ENCODE data around the gene NFIA. TPM values are rescaled to one million over a fixed set of nuclear protein-coding genes. Genes with fewer than 3 reads are reported as not detected.

The NFIA gene
- total RNA-seq, 1 experiment from 2014 or later = 0.47 TPM

DNA sequence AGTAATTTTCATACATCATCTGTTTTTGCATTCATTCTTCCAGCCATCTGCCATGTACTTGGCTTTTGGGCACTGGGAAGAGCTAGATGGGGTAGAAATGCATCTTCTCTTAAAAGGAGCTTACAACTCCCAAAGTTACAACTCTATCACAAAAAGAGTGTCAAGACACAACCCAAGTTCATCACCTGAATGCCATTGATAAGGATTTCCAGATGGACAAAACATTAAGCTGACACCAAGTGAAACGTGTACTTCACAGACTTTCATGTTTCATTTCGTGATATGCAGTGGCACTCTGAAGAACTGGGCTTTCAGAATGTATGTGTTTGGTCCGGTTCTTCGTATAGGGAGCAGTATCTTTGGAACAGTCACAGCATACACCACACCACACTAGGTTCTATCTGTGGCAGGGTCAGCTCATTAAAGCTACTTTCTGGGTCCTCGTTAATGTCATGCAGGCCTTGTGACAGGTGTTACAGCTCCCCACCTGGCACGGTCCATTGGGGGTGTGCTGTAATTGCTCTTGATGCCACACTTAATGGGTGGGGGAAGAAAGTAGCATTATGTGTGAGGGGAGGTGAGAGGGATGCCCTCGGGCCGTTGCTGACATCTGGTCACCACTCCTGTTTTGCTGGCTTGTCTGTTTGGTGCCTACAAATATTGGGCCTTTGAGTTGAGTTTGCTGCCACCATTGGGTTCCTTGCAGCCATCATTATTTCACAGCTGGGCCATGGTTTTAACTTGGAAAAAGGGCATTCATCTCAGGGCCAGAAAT, 164.9 kb downstream of the NFIA start:
- no peak for DNase-seq (ENCODE audit: low spot score)
- in situ Hi-C loops (cut with HindIII; ENCODE audit: low sequenced_read_pairs) = no loop called here

DNA sequence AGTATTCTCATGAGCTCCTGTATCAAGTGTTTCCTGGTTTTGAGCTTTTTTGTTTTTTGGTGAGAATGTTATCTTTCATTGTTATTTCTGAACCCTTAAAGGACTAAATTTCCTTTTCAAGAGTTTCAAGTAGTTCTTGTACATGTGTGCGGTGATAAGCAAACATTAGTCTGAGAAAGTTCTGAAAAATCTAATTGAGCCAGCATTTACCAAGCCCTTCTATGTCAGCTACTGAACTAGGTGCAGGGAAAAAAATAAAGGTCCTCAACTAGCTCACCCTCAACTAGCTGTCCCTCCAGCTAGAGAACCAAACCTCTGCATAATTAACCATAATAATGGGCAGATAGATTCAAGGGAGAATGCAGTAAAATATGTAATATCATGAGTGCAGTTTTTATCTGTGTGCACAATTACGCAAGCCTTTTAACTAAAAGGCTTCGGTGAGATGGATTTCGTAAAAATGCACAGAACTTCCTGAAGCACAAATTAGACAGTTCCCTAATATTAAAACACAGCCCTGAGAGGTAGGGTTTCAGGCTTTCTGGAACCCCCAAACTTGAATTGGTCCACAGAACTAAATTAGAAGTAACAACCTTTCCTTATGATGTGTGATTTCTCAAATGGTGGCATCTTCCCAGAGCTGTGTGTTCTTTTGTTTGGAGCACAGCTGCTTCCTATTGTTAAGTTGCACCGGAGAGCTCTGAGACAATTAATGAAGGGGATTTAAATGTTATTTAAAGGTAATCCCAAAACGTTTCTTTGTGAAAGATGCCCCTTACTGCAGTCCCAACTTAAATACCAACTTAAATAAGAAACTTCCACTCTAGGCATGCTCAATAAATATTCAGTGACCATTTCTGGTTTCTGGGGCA, 165.8 kb downstream of the NFIA start:
- in situ Hi-C loops (cut with HindIII; ENCODE audit: low sequenced_read_pairs) = no loop called here
- no peak for DNase-seq (ENCODE audit: low spot score)

DNA sequence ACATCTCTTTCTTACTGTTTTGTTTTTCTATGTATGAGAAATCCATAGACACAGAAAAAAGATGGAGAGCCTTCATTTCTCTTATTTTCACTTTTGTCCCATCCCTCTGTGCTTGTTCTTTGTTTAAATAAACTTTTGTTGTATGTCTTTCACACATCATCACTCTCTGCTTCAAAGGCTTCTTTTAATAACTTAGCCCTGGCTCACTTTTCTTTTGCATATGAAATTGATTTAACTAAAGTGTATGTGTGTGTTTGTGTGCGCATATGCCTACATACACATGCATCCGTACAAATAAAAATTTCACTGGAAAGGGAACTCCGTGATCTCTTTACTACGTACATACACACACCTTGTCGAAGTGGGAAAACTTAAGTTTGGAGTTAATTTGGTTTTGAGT, 168.6 kb downstream of the NFIA start:
- no peak for DNase-seq (ENCODE audit: low spot score)
- in situ Hi-C loops (cut with HindIII; ENCODE audit: low sequenced_read_pairs) = no loop called here

DNA sequence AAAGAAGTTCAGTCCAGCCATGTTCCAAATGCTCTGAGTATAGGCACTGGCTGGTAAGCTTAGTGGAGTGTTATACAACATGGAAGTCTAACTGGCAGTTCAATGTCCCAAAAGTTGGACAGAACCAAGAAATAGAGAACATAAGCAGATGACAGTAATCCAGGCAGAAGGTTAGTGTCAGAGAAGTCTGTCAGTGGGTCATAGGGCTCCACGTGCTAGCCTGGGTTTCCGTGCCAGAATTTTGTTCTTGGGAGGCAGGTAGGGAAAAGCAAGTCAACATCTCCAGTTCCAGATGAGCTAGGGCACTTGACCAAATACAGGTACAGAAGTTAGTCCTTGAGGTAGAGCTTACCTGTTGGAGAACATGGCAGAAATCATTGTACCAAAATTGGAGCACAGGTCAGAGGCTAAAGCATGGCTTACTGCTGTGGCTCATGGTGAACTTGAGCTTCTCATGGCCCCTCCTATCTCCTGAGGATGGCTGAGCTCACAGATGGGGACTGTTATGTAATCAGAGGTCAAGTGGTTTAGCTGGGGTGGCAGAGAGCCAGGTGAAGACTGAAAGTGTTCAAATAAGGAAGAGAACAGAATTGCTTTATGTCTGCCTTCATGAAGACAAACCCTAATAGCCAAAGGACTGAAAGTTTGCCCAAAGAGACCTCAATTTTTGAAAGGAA, 170.8 kb downstream of the NFIA start:
- peak; percentile 75 for DNase-seq (ENCODE audit: low spot score)
- in situ Hi-C loops (cut with HindIII; ENCODE audit: low sequenced_read_pairs) = no loop called here

DNA sequence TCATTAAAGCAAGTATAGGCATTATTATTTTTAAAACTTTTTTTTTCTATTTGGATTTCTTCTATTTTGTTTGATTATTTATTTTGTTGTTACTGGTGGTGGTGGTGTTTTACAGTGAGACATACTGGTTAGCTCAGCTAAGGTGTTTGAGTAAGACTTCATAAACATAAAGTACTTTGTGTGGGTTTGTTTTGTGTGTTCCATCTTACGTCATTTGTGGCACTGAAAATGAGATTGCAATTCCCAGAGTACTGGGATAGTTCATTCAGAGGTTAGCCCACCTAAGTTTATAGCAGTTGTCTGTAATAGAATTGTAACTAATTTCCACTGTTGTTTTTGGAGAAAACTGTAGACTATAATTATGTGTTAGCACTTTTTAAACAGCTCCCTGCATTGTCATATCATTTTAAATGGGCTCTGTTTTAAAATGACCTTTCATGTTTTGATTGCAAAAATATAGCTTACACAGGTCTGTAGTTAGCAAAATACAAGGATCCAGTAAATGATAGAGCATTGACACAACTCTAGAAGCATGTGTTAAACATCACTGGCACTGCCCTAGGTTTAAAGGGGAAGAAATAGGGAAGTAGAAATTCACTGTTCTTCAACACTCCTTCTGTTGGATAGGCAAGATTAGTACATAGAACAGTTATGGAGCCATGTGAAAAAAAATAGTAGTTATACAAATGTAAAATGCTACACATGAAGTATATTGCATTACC, 171.7 kb downstream of the NFIA start:
- in situ Hi-C loops (cut with HindIII; ENCODE audit: low sequenced_read_pairs) = no loop called here
- DNase-seq (ENCODE audit: low spot score) = no peak

DNA sequence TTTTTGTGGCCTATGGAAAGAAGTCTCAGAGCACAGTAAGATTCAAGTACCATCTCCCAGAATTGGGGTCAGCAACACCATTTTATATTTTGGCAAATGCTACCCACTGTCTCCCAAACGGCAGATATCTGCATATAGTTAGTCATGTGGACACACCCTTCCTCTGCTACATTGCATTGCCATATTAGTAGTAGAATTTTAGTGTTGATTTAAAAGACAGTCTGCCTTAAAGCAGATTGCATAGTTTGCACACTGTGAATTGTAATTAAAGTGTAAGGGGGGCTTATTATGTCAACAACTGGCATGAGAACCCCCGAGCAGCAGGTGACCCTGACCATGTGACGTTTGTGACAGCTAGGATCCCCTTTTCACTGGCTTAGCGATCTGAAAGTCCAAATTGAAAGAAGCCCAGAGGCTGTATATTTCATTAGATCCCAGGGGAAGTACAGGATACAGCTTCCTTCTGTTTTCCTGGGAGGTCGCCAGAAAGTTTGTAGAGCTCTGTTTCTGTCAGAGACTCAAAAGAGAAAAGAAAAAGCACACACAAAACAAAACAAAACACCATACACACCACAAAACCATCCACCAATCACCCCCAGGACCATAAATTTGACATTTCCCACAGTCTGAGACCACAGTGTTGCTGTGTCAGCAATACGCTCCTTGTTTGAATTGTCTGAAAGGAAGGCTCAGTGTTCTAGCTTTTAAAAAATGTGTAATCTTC, 172.4 kb downstream of the NFIA start:
- DNase-seq (ENCODE audit: low spot score) = peak; percentile 67
- in situ Hi-C loops (cut with HindIII; ENCODE audit: low sequenced_read_pairs) = no loop called here

DNA sequence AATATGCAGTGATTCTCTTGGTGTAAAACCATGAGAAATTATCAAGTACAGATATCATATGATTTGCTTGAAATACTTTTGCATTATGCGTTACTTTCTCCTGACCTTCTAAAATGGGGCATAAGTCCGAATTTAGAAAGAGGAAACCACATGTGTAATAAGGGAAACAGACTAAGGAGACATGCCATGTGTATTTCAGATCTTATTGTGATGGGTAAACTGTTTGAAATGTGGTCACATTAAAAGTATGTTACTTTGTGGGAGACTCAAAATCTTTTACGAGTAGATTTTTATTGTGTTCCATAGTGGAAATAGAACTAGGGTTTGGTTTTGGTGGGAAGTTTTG, 173.0 kb downstream of the NFIA start:
- no peak for DNase-seq (ENCODE audit: low spot score)
- in situ Hi-C loops (cut with HindIII; ENCODE audit: low sequenced_read_pairs) = no loop called here

DNA sequence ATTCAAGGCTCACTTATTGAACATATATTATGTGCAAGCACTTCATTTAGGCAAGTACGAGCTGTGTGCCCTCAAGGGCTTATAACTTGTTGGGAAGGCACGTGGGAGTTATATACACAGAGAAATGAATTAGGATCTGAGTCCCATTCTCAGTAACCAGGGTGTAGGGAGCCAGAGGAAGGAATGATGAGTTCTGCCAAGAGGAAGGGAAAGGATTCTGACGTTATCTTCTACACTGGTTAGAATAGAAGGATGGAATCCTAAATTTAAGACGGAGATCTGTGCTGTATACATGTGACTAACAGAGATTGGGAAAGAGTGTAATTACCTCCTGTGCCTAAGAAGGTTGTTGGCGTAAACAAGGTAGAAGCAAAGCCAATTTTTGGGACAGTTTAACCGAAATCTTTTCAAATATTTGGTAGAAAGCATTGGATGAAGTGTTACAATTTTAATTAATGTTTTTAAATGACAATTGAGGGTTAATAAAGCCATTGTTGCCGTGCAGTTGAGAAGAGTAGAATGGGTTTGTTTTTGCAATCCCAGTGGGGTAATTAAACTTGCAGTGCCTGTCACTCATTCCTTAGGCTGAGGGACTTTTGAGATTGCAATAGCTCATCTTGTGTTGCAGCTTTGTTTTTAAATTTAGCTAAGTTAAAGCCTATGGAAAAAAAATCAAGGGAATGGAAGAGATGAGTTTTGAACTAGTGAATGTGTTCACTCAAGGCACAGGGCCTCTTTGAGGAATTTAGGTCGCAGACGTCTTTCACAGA, 177.2 kb downstream of the NFIA start:
- DNase-seq (ENCODE audit: low spot score) = no peak
- in situ Hi-C loops (cut with HindIII; ENCODE audit: low sequenced_read_pairs) = no loop called here

DNA sequence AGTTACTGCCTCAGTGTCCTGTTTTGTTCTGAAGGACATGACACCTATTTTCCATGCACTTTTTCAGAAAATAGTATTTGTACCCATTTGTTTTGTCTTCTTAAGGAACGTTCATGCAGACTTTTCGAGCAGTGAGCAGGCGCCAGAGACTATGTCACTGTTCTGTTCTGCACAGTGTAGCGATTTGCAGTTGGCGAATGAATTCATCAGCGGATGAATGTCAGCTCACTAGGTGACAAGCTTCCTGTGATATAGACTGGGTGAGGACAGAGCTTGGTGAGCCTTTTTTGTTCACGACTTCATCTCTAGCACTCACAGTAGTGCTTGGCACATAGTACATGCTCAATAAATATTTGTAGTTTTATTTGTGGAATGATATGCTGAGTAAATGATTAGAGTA, 177.8 kb downstream of the NFIA start:
- DNase-seq (ENCODE audit: low spot score) = no peak
- in situ Hi-C loops (cut with HindIII; ENCODE audit: low sequenced_read_pairs) = no loop called here

DNA sequence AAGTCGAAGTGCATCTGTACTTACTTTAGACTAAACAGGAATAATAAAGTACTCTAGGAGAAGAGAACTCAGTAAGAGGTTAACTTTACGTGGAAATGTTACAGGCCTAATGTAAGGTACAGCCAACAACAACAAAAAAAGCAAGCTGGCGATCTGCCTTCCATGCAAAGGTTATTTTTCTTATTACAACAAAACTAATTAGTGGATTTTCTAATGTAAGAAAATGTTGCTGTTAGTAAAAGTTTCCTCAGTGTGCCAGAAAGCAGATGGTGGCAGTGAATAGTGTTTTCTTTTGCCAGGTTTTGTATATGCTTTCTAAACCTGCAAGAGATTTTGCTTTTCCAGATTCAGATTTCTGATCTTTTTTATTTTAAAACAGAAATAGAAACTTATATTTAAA, 179.2 kb downstream of the NFIA start:
- DNase-seq (ENCODE audit: low spot score) = peak; percentile 67
- in situ Hi-C loops (cut with HindIII; ENCODE audit: low sequenced_read_pairs) = no loop called here

DNA sequence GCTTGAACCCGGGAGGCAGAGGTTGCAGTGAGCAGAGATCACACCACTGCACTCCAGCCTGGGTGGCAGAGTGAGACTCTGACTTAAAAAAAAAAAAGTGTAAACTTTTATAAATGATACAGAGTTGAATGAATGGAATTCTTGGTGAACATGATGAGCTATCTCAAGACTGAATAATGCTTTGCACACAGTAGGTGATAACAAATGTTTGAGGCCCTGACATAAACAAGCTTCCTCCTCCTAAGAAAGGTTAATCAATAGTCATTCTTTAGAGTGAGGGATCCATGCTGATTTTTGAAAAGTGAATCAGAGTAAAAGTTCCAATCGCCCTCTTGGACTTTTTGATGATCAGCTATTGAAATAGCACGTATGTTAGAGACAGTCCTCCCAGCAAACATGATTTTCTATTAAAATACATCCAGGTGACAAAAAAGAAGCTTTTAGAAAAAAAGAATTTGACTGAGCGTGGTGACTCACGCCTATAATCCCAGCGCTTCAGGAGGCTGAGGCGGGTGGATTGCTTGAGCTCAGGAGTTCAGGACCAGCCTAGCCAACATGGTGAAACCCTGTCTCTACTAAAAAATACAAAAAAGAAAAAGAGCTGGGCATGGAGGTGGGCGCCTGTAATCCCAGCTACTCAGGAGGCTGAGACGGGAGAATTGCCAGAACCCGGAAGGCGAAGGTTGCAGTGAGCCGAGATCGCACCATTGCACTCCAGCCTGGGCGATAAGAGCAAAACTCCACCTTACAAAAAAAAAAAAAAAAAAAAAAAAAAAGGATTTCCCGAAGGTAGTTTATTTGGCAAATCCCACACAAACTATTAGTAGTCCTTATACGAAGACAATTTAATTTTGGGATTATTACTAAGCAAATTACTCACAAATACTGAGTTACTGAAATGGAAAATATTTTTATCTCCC, 181.8 kb downstream of the NFIA start:
- in situ Hi-C loops (cut with HindIII; ENCODE audit: low sequenced_read_pairs) = no loop called here
- no peak for DNase-seq (ENCODE audit: low spot score)

DNA sequence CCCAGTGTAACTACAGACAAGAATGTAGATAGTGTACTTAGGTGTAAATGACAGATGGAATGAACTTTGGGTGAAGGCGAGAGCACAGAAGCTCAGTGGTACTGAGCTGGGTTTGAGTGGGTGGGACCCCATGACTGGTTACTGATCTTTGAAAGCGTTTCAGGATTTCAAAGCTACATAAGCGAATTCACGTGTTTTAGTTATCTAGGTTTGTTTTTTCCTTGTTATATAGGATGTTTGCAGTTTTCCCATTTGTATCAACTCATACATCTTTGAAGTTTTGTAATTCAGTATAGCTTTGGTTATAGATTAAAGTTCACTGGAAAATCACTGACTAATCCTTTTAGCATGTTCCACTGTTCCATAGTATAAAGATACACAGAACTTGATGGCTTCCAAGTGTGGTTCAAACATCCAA, 182.5 kb downstream of the NFIA start:
- no peak for DNase-seq (ENCODE audit: low spot score)
- in situ Hi-C loops (cut with HindIII; ENCODE audit: low sequenced_read_pairs) = no loop called here

DNA sequence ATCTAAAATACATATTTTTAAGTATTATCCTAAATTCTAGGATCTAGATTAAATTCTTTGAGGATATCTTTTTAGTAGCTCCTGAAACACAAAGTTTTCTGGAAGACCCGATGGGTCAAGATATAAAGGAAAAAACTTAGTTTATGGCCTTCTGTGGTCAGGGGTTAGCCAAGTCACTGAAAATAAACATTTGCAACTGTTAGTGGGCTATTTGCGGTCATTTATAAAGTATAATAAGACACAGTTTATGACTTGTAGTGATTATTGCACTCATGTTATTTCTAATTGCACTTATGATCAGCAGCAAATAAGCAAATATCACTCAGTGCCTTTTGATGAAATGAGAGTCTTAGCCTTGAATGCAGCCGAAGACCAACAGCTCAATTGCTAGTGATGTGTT, 183.3 kb downstream of the NFIA start:
- in situ Hi-C loops (cut with HindIII; ENCODE audit: low sequenced_read_pairs) = no loop called here
- no peak for DNase-seq (ENCODE audit: low spot score)

DNA sequence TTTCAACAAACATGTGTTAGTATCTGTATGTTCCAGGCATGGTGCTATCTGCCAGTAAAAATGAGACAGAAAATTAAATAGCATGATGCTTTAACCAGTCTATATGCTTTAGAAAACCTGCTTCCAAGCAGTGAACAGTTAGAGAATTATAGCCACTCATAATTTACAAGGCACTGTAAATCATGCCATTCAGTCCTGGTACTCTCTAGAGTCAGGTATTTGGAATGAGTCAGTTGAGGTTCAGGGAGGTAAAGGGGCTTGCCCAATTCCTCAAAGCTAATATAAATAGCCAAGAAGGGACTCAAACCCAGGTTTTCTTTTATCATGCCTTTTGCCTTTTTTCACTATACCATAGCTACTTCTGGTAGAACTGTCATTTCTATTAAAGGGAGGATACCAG, 184.4 kb downstream of the NFIA start:
- DNase-seq (ENCODE audit: low spot score) = no peak
- in situ Hi-C loops (cut with HindIII; ENCODE audit: low sequenced_read_pairs) = no loop called here

DNA sequence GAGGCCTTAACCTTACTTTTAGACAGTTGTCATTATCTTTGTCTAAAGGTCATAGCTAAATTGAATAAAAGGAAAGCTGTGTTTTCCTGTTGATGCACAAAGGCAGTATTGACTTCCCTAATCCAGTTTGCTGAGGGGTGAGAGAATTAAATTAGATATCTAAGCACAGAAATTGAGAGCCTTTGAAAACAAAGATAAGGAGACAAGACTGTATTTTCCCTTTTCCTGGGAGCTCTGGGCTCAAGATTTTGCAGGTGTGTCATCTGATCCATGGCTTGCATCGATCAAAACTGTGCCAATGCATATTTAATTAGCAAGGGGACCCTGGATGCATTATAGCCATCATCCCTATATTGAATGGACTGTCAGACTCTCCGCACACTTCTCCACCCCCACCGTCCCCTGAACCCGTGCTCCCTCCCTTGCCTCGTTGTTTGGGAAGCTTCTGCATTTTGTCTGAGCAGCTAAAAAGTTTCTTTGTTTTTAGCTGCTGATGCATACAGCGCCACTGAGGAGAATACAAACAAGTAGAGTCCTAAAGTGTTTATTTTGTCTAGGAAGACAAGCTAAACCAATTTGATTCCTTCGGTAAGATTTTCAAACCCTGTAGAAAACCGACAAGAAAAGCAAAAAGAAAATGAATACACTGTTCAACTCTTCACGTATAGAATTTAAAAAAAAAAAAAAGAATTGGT, 186.3 kb downstream of the NFIA start:
- DNase-seq (ENCODE audit: low spot score) = peak; percentile 49
- in situ Hi-C loops (cut with HindIII; ENCODE audit: low sequenced_read_pairs) = no loop called here

DNA sequence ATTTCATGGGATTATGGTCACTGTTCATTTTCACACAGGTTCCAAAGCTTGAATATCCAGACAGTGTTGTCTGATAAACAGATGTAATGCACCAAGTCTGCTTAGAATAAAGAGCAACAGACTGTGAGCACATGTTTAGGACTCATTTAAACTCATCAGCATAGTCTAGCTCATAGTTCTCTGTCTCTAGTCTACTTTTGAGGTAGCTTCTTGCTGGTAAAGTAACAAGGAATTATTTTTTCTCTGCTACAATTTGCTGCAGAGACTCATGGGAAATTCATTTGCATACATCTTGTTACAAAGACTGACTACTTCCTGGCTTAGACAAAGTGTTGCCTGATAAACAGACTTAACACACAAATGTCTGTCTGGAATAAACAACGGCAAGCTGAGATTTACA, 187.2 kb downstream of the NFIA start:
- peak; percentile 53 for DNase-seq (ENCODE audit: low spot score)
- in situ Hi-C loops (cut with HindIII; ENCODE audit: low sequenced_read_pairs) = no loop called here

DNA sequence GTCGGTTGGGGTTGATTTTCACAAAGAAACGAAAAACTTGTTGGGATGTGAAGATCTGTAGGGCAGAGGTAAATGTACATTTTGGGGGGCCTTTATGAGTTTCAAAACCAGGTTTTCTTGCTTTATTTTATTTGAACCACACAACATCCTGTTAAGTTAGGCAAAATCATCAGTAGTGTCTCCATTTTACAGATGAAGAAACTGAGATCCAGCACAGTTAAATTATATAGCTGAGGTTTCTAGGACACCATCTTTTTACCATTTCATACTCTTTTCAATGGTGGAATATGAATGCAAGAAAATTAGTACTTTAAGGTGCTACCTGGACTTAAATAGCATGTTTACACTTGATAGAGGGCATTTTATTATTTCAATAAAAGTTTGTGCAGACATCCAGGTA, 187.7 kb downstream of the NFIA start:
- DNase-seq (ENCODE audit: low spot score) = no peak
- in situ Hi-C loops (cut with HindIII; ENCODE audit: low sequenced_read_pairs) = no loop called here
